Left ventricle myocardium inferior (tissue), 1 donor: ENCODE measurements around the gene NEMP1. TPM values are rescaled to one million over a fixed set of nuclear protein-coding genes. Genes with fewer than 3 reads are reported as not detected.
A peak's percentile ranks its signal among the peaks of the same experiment; 100 is the strongest.

ENCODE experiments used
- DNase-seq: peaks from one replicate; pipeline ENCODE4 v3.0.0-alpha.2; 2020
- H3K27ac ChIP-seq: fragments of 200-600 bp; replicated peaks from 2 replicates; pipeline ENCODE4 v1.8.0; 2021
- H3K27me3 ChIP-seq: fragments of 200-600 bp; 2 replicates; pipeline ENCODE4 v1.8.0; 2021; ENCODE audit warnings: low read depth
- H3K36me3 ChIP-seq: fragments of 200-600 bp; 2 replicates; pipeline ENCODE4 v1.8.0; 2021
- H3K4me1 ChIP-seq: fragments of 200-600 bp; 2 replicates; pipeline ENCODE4 v1.8.0; 2021
- H3K4me3 ChIP-seq: fragments of 200-600 bp; 2 replicates; pipeline ENCODE4 v1.8.0; 2021; ENCODE audit warnings: mild to moderate bottlenecking, moderate library complexity
- H3K9me3 ChIP-seq: fragments of 200-600 bp; replicated peaks from 2 replicates; pipeline ENCODE4 v1.8.0; 2021
- intact Hi-C: fragments of 100-400 bp; cut with micrococcal nuclease; formaldehyde crosslinking; loops from one replicate; pipeline ENCODE4 v1.11.0; 2022
- total RNA-seq: library from RNA; stranded (reverse); fragmentation: NEBNext Ultra II Directional; extraction: Animal tissue kit (Norgen Biotek cat#: 25700); gene quantifications from one replicate; pipeline ENCODE4 v1.2.1, GENCODE V29; 2021
- TF ChIP-seq, protein P1 (sequence below): fragments of 200-600 bp; IDR thresholded peaks from 2 replicates; pipeline ENCODE4 v1.8.0; 2021; ENCODE audit warnings: antibody characterized with exemption, mild to moderate bottlenecking, borderline replicate concordance
- donor health status: DM: no; HTN: yes; CAD: no; lungs with severe emphysema.

NEMP1 gene
- total RNA-seq, 1 donor from 2014 or later, result 3.3 TPM

DNA sequence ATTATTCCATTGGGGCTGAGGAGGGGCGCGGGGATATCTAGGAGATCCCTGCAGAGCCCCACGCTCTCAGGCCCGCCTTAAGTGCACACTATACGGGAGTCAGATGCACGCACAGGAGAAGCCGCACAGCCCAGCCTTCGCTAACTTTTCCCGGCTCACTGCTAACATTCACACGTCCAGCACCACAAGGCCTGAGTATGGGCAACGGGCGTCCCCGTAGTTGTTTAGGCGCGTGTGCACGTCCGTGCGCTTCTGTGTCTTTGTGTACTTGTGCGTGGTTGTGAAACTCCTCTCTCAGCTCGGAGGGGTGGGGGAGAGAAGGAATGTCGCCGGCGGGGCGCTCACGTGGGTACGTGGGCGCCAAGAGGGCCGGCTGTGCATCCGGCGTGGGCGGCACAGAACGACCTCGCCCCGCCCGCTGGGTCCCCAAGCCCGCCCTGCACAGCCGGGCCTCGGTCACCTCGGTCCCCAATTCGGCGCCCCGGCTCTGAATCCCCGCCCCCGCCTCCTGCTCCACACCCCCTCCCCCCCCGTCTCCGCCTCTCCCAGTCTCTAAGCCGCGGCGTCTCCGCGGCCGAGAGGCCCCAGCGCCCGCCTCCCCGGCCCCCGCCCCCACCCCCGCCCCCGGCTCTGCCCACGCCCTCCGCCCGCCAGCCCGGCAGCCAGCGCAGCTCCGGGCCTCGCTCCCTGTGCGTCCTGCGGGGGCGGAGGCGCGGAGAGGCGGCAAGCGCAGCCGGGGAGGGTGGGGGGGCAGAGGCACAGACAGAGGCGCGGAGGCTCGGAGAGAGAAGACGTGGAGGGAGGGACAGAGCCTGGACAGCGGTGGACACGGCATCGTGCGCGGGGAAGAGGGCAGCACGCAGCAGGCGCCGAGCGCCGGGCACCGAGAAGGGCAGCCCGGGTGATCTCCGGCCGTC is 10.0 kb upstream of the NEMP1 start, which contains the start of gene NAB2:
NAB2 (plus strand) TSS at position 761 of the 917 bp plus-strand sequence. CDS start 158 bp downstream, outside the sequence.
- Histone ChIP-seq H3K27ac (peak within 1 kb of the TSS; percentile 100), H3K4me1 (peaks cover 75% of the 10 kb centered on the region), H3K4me3 (peak within 1 kb of the TSS; percentile 95), H3K9me3 (no peaks in the 10 kb centered on the region), H3K36me3 (peaks cover 29% of the 10 kb centered on the region), H3K27me3 (no peaks in the 10 kb centered on the region)
- TF ChIP-seq, protein P1, sequence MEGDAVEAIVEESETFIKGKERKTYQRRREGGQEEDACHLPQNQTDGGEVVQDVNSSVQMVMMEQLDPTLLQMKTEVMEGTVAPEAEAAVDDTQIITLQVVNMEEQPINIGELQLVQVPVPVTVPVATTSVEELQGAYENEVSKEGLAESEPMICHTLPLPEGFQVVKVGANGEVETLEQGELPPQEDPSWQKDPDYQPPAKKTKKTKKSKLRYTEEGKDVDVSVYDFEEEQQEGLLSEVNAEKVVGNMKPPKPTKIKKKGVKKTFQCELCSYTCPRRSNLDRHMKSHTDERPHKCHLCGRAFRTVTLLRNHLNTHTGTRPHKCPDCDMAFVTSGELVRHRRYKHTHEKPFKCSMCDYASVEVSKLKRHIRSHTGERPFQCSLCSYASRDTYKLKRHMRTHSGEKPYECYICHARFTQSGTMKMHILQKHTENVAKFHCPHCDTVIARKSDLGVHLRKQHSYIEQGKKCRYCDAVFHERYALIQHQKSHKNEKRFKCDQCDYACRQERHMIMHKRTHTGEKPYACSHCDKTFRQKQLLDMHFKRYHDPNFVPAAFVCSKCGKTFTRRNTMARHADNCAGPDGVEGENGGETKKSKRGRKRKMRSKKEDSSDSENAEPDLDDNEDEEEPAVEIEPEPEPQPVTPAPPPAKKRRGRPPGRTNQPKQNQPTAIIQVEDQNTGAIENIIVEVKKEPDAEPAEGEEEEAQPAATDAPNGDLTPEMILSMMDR, result no peak
- intact Hi-C loops, result no loop called here
- DNase-seq, result peak; percentile 98

DNA sequence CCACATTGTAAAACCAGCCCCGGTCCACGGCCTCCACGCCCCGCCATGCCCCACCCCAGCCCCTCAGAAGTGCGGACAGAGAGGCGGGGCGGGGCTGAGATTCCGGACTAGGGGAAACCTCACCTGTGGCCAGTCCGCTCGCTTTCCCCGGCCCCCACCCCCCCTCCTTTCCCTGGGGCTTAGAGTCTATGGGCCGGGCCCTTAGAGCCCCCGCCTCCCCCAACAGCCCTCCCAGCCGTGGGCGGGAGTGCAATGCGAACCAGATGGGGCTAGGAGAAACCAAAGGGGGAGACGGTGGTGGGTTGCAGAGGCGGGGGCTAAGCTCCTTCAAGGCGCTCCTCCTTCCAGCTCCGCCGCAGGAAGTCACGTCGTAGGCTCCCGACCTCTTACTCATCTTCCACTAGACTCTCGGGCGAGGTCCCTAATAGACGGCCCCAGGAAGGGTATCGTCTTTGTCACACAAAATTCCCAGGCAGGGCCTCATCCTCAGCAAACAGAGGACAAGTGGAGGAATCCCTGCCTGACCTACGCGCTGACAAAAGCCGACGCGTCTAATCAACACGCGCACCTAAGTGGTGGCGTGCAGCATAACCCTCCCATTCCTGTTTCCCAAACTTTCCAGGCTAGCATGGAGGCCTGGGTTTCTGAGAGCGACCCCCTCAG is 9.2 kb upstream of the NEMP1 start:
- Histone ChIP-seq H3K4me1 (peaks cover 67% of the 10 kb centered on the region), H3K36me3 (peaks cover 21% of the 10 kb centered on the region), H3K9me3 (no peaks in the 10 kb centered on the region), H3K27ac (peak overlapping the region; percentile 100), H3K27me3 (no peaks in the 10 kb centered on the region), H3K4me3 (peak overlapping the region; percentile 95)
- intact Hi-C loops, result no loop called here
- DNase-seq, result peak; percentile 85
- TF ChIP-seq, protein P1, result no peak

DNA sequence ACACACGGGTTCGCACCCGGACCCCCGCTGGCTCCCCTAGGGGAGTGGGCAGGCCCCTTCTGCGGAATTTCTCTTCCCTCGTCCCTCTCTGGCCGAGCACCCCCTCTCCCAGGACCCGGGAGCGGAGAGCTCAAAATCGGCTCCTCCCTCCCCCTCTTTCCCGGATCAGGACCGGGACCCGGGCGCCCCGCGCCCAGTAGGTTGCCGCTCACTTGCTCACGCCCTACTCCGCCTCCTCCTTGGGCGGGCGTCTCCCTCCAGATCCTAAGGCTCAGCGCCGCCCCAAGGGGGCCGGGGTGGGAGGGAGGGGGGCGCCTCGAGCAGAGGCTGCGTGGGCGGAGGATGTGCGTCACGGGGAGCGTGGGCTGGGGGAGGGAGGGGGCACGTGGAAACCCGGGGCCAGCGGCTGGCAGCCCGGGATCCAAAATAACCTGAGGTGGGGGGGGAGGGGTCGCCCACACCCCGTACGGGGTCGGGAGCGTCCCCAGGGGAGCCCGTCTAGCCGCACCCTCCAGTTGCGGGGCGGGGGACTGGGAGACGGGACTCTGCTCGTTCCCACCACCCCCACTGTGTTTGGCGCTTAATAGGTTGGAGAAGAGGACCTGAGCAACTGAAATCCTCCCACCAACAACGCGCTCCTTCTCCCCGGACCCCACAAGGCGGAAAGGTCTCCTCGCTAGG is 8.6 kb upstream of the NEMP1 start:
- intact Hi-C loops, result no loop called here
- Histone ChIP-seq H3K27ac (peak overlapping the region; percentile 100), H3K27me3 (no peaks in the 10 kb centered on the region), H3K36me3 (peaks cover 14% of the 10 kb centered on the region), H3K9me3 (no peaks in the 10 kb centered on the region), H3K4me3 (peak overlapping the region; percentile 95), H3K4me1 (peaks cover 60% of the 10 kb centered on the region)
- TF ChIP-seq, protein P1, result no peak
- peak; percentile 92 for DNase-seq

DNA sequence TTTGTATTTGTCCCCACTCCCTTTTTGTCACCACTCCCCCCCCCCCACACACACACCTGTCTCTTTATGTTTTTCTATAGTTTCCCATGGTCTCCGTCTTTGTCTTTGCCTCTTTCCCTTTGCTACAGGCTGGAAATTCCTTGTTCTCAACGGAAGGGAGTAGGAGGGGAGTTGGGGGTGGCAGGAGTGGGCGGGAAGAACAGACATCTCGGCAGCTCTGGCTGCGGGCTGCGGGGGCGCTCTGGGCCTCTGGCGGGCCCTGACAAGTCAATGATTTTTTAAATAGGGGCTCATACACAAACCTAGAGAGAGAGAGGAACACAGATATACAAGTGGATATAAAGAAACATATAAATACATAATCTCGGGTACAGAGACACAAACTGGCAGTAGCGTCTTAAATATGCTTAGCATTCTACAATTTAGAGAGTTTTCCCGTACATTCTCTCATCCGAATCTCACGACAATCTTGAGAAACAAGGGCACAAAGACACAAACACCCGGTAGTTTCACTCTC is 8.0 kb upstream of the NEMP1 start:
- DNase-seq, result peak; percentile 74
- TF ChIP-seq, protein P1, result peak; percentile 45
- H3K9me3 ChIP-seq, result no peaks in the 10 kb centered on the region
- H3K36me3 ChIP-seq, result peaks cover 8% of the 10 kb centered on the region
- peak overlapping the region; percentile 100 for H3K27ac ChIP-seq
- peak overlapping the region; percentile 95 for H3K4me3 ChIP-seq
- H3K27me3 ChIP-seq, result no peaks in the 10 kb centered on the region
- intact Hi-C loops, result no loop called here
- peaks cover 54% of the 10 kb centered on the region for H3K4me1 ChIP-seq

DNA sequence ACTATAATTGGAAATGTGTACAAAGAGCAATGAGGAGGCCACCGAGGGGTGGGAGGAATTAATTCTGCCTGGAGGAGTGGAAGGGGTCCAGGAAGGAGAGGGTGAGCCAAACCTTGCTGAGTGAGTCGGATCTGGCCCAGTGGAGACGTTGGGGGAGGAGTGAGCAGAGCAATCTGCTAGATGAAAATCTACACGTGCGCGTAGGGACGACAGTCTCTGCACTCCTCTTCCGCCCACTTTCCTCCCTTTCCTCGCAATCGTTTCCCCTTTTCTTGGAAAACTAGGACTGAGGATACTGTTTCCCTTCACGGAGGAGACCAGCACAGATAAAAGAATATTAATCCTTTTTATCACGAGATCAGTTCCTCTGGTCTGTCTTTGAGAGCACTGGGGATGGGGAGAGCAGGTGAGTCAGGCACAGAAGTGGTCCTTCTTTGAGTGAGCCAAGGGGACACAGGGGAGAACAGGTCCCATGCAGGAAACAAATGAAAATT is 7.5 kb upstream of the NEMP1 start:
- peaks cover 49% of the 10 kb centered on the region for H3K4me1 ChIP-seq
- peak overlapping the region; percentile 95 for H3K4me3 ChIP-seq
- H3K36me3 ChIP-seq, result peaks cover 3% of the 10 kb centered on the region
- H3K27ac ChIP-seq, result peak overlapping the region; percentile 100
- no peaks in the 10 kb centered on the region for H3K27me3 ChIP-seq
- H3K9me3 ChIP-seq, result no peaks in the 10 kb centered on the region
- TF ChIP-seq, protein P1, result no peak
- no peak for DNase-seq
- intact Hi-C loops, result no loop called here
